ENCODE measurements around the gene TMEM255B. TPM values are rescaled to one million over a fixed set of nuclear protein-coding genes. Genes with fewer than 3 reads are reported as not detected.
"Not testable (repeated sequence)": the region's sequence is repeated elsewhere in the genome, so short reads cannot be mapped to it uniquely, and the experiment has no call there.

TMEM255B gene
- total RNA-seq, 1 experiment from 2014 or later = 0.86 TPM

GRCh38 chr13:113744197-113745000 is 14.6 kb upstream of the TMEM255B start:
- H3K27me3 ChIP-seq (ENCODE audit: low read length) = no peaks in the 10 kb centered on the region
- no peak overlapping the region for H3K27ac ChIP-seq (ENCODE audit: low read length)
- H4K20me1 ChIP-seq (ENCODE audit: insufficient read depth, low read depth, low read length) = no peaks in the 10 kb centered on the region; the same call in 1 of the 2 replicates

DNA sequence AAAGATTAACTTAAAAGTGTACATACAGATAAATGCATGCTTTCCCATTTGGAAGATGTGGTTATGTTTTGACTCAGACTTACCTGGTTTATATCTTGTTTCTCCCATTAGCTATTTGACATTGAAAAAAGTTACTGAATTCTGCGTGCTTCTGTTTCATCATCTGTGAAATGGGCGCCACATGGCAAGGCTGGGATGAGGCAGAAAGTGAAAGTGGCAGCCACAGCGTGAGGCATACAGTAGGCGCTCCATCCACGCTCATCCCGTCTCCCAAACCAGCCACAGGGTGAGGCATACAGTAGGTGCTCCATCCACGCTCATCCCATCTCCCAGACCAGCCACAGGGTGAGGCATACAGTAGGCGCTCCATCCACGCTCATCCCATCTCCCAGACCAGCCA is 14.0 kb upstream of the TMEM255B start:
- Histone ChIP-seq H3K9me2 (replicated peaks; ENCODE audit: insufficient read depth, low read length) (no peaks in the 10 kb centered on the region), H2AFZ (ENCODE audit: low read length) (no peak overlapping the region), H3K4me1 (ENCODE audit: low read length) (peaks cover 13% of the 10 kb centered on the region), H3K4me3 (ENCODE audit: low read length) (no peak overlapping the region), H3K27me3 (ENCODE audit: low read length) (no peaks in the 10 kb centered on the region), H3K79me2 (ENCODE audit: low read length) (no peaks in the 10 kb centered on the region), H3K36me3 (ENCODE audit: insufficient read depth, low read length) (no peaks in the 10 kb centered on the region), H3K9ac (ENCODE audit: low read length) (no peak overlapping the region), H3K9me3 (ENCODE audit: low read length) (no peaks in the 10 kb centered on the region), H3K27ac (ENCODE audit: low read length) (no peak overlapping the region), H4K20me1 (ENCODE audit: insufficient read depth, low read depth, low read length) (no peaks in the 10 kb centered on the region; the same call in 1 of the 2 replicates), H3K4me2 (ENCODE audit: low read depth, low read length, poor library complexity, severe bottlenecking) (no peak overlapping the region)
- no peak for DNase-seq

More at GRCh38 chr13:113744197-113745000, 14.6 kb upstream of the TMEM255B start:
- no peak for DNase-seq
- Histone ChIP-seq H3K79me2 (ENCODE audit: low read length) (no peaks in the 10 kb centered on the region), H2AFZ (ENCODE audit: low read length) (no peak overlapping the region), H3K9me2 (replicated peaks; ENCODE audit: insufficient read depth, low read length) (no peaks in the 10 kb centered on the region), H3K4me2 (ENCODE audit: low read depth, low read length, poor library complexity, severe bottlenecking) (no peak overlapping the region), H3K4me3 (ENCODE audit: low read length) (no peak overlapping the region), H3K9me3 (ENCODE audit: low read length) (no peaks in the 10 kb centered on the region), H3K4me1 (ENCODE audit: low read length) (peaks cover 13% of the 10 kb centered on the region), H3K36me3 (ENCODE audit: insufficient read depth, low read length) (no peaks in the 10 kb centered on the region), H3K9ac (ENCODE audit: low read length) (no peak overlapping the region)

GRCh38 chr13:113745500-113746142 is 13.4 kb upstream of the TMEM255B start:
- H3K4me3 ChIP-seq (ENCODE audit: low read length); H3K27ac ChIP-seq (ENCODE audit: low read length); H3K36me3 ChIP-seq (ENCODE audit: insufficient read depth, low read length); H3K27me3 ChIP-seq (ENCODE audit: low read length); DNase-seq; H3K9ac ChIP-seq (ENCODE audit: low read length); H3K9me2 ChIP-seq (replicated peaks; ENCODE audit: insufficient read depth, low read length); H3K4me2 ChIP-seq (ENCODE audit: low read depth, low read length, poor library complexity, severe bottlenecking); H2AFZ ChIP-seq (ENCODE audit: low read length); H3K9me3 ChIP-seq (ENCODE audit: low read length); H4K20me1 ChIP-seq (ENCODE audit: insufficient read depth, low read depth, low read length); H3K79me2 ChIP-seq (ENCODE audit: low read length): not testable (repeated sequence)
- H3K4me1 ChIP-seq (ENCODE audit: low read length) = peaks cover 13% of the 10 kb centered on the region

DNA sequence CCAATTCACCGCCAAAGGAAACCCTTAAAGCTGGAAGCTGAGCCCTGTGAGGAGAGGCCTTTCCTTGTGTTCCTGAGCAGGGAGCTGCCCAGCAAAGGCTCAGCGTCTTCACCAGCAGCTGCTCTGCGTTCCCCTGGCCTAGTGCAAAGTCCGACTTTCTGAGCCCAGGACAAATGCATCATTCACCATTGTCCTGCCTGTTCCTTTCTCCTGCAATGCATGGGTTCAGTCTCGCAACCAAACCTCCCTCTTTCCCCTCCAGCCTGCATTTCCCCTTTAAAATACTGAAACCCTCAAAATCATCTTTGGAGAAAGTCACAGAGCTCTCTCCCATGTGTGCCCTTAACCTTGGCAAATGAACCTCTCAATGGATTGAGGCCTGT is 12.9 kb upstream of the TMEM255B start:
- H3K9ac ChIP-seq (ENCODE audit: low read length) = no peak overlapping the region
- H3K9me3 ChIP-seq (ENCODE audit: low read length) = peaks cover 5% of the 10 kb centered on the region; the same call in 1 of the 2 replicates
- no peaks in the 10 kb centered on the region for H3K36me3 ChIP-seq (ENCODE audit: insufficient read depth, low read length)

DNA sequence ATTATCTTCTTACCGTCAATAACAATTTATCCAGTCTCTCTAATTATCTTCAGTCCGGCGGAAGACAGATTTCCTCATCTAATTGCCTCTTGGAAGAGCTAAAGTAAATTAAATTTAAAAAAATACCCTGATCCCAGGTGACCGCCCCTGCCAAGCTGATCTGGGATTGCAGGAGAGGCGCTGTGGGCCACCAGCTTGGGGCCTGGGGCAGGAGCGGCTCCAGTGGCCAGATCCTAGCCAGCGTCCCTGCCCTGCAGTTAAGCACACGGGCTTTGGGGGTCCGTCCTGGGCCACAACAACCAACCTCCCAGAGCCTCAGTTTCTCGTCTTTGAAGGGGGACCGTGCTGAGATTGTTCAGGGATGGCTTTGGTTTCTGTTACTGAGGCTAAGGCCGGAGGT is 12.4 kb upstream of the TMEM255B start:
- H2AFZ ChIP-seq (ENCODE audit: low read length) = no peak overlapping the region
- H3K79me2 ChIP-seq (ENCODE audit: low read length) = no peaks in the 10 kb centered on the region
- no peak overlapping the region for H3K4me3 ChIP-seq (ENCODE audit: low read length)
- H3K4me2 ChIP-seq (ENCODE audit: low read depth, low read length, poor library complexity, severe bottlenecking) = no peak overlapping the region
- H3K27me3 ChIP-seq (ENCODE audit: low read length) = no peaks in the 10 kb centered on the region
- peaks cover 5% of the 10 kb centered on the region; the same call in 1 of the 2 replicates for H3K9me3 ChIP-seq (ENCODE audit: low read length)
- no peaks in the 10 kb centered on the region; the same call in 1 of the 2 replicates for H4K20me1 ChIP-seq (ENCODE audit: insufficient read depth, low read depth, low read length)
- no peak for DNase-seq
- H3K9ac ChIP-seq (ENCODE audit: low read length) = no peak overlapping the region
- peaks cover 10% of the 10 kb centered on the region for H3K4me1 ChIP-seq (ENCODE audit: low read length)
- no peaks in the 10 kb centered on the region for H3K36me3 ChIP-seq (ENCODE audit: insufficient read depth, low read length)
- H3K27ac ChIP-seq (ENCODE audit: low read length) = no peak overlapping the region
- no peaks in the 10 kb centered on the region for H3K9me2 ChIP-seq (replicated peaks; ENCODE audit: insufficient read depth, low read length)

More for the DNA sequence above, 12.9 kb upstream of the TMEM255B start:
- Histone ChIP-seq H3K4me3 (ENCODE audit: low read length) (no peak overlapping the region), H2AFZ (ENCODE audit: low read length) (no peak overlapping the region), H3K4me1 (ENCODE audit: low read length) (peaks cover 13% of the 10 kb centered on the region), H3K27me3 (ENCODE audit: low read length) (no peaks in the 10 kb centered on the region), H3K4me2 (ENCODE audit: low read depth, low read length, poor library complexity, severe bottlenecking) (no peak overlapping the region), H3K27ac (ENCODE audit: low read length) (no peak overlapping the region), H4K20me1 (ENCODE audit: insufficient read depth, low read depth, low read length) (no peaks in the 10 kb centered on the region; the same call in 1 of the 2 replicates), H3K9me2 (replicated peaks; ENCODE audit: insufficient read depth, low read length) (no peaks in the 10 kb centered on the region), H3K79me2 (ENCODE audit: low read length) (no peaks in the 10 kb centered on the region)
- DNase-seq = no peak

GRCh38 chr13:113747291-113747833 is 11.7 kb upstream of the TMEM255B start:
- H3K27ac ChIP-seq (ENCODE audit: low read length) = no peak overlapping the region
- H3K36me3 ChIP-seq (ENCODE audit: insufficient read depth, low read length) = no peaks in the 10 kb centered on the region
- H3K9me2 ChIP-seq (replicated peaks; ENCODE audit: insufficient read depth, low read length) = no peaks in the 10 kb centered on the region
- H3K9me3 ChIP-seq (ENCODE audit: low read length) = peaks cover 5% of the 10 kb centered on the region; the same call in 1 of the 2 replicates
- H3K79me2 ChIP-seq (ENCODE audit: low read length) = no peaks in the 10 kb centered on the region
- H4K20me1 ChIP-seq (ENCODE audit: insufficient read depth, low read depth, low read length) = no peaks in the 10 kb centered on the region; the same call in 1 of the 2 replicates
- H3K9ac ChIP-seq (ENCODE audit: low read length) = no peak overlapping the region
- no peaks in the 10 kb centered on the region for H3K27me3 ChIP-seq (ENCODE audit: low read length)
- H3K4me1 ChIP-seq (ENCODE audit: low read length) = peaks cover 3% of the 10 kb centered on the region
- no peak overlapping the region for H3K4me2 ChIP-seq (ENCODE audit: low read depth, low read length, poor library complexity, severe bottlenecking)
- no peak for DNase-seq
- no peak overlapping the region for H3K4me3 ChIP-seq (ENCODE audit: low read length)
- no peak overlapping the region for H2AFZ ChIP-seq (ENCODE audit: low read length)

DNA sequence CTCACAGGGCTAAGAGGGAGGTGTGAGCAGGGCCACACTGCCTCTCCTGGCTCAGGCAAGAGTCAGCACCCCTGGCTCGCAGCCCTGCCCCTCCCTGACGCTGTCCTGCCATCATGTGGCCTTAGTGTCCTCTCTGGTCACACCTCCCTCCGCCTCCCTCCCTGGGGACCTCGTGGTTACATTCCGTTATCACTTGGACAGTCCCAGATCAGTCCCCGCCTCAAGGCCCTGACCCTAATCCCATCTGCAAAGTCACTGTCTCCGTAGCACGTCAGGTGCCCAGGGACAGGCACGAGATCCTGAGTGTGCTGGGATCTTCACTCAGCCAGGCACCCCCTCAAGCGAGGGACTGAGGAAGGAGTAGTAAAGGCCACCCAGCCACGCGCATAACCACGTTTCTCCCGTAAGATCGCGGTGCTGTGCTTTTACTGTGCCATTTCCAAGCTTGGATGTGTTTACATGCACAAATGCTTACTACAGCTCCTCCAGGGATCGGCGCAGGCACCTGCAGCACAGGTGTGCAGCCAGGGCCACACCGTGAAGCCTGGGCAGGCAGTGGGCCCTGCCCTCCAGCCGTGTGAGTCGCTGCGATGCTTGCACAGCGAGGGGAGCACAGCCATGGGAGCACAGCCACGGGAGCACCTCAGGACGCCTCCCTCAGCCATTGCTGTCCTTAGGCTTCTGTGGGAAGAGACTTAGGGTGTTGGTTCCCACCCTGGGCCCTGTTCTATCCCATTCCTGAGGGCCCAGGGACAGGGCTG is 10.7 kb upstream of the TMEM255B start:
- Histone ChIP-seq H3K27ac (ENCODE audit: low read length) (no peak overlapping the region), H3K36me3 (ENCODE audit: insufficient read depth, low read length) (no peaks in the 10 kb centered on the region), H3K79me2 (ENCODE audit: low read length) (no peaks in the 10 kb centered on the region), H2AFZ (ENCODE audit: low read length) (no peak overlapping the region), H3K4me1 (ENCODE audit: low read length) (no peaks in the 10 kb centered on the region), H3K9me2 (replicated peaks; ENCODE audit: insufficient read depth, low read length) (no peaks in the 10 kb centered on the region), H3K9ac (ENCODE audit: low read length) (no peak overlapping the region), H4K20me1 (ENCODE audit: insufficient read depth, low read depth, low read length) (no peaks in the 10 kb centered on the region), H3K27me3 (ENCODE audit: low read length) (no peaks in the 10 kb centered on the region), H3K4me3 (ENCODE audit: low read length) (no peak overlapping the region), H3K9me3 (ENCODE audit: low read length) (peaks cover 5% of the 10 kb centered on the region; the same call in 1 of the 2 replicates), H3K4me2 (ENCODE audit: low read depth, low read length, poor library complexity, severe bottlenecking) (no peak overlapping the region)
- DNase-seq = no peak

Data from Karpas-422 (cell line).